ENCODE data around the gene KLHL29. TPM values are rescaled to one million over a fixed set of nuclear protein-coding genes. Genes with fewer than 3 reads are reported as not detected.

The KLHL29 gene
- total and polyA plus RNA-seq, 4 experiments from 2014 or later, result 0.24 to 2.4 (median 1.9) TPM; not detected in 1

DNA sequence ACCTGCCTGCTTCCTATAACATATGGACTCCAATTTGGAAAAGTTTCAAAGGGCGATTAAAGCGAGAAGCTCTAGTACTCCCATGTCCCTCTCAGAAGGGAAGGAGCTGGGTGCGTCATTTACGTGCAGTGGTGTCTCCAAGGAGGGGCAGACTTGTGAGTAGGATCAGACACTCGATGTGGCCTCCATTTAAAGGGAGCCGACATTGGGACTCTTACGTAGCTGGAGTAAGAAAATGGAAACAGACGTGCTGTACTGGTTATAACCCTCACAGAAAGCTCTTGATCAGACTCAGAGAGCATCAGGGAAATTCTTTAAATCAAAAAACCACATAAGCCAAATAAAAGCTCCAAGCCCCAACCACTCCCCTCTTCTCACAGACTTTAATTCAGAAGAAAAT is 198.5 kb downstream of the KLHL29 start:
- no peaks in the 10 kb centered on the region for H3K9me3 ChIP-seq (ENCODE audit: control insufficient read depth in 1 of 2, low read length in 2 of 2)
- intact Hi-C loops (cut with micrococcal nuclease), result no loop called here
- H3K9me3 Mint-ChIP-seq, result peaks cover 0 to 2% (median 0%) of the 10 kb centered on the region in 8 donors
- H3K27ac Mint-ChIP-seq, result no peak overlapping the region
- H3K36me3 Mint-ChIP-seq, result no peaks in the 10 kb centered on the region
- H3K27me3 ChIP-seq (ENCODE audit: insufficient read depth, low read length), result no peaks in the 10 kb centered on the region
- H3K27ac ChIP-seq (ENCODE audit: low read depth, low read length), result no peak overlapping the region
- ChIA-PET CTCF (ENCODE audit: partially characterized antibody) (no interaction called here), POLR2A (ENCODE audit: partially characterized antibody) (no interaction called here)
- no peaks in the 10 kb centered on the region for H3K27me3 Mint-ChIP-seq
- no peaks in the 10 kb centered on the region for H3K4me1 ChIP-seq (ENCODE audit: insufficient read depth, low read length)
- no peaks in the 10 kb centered on the region for H3K4me1 Mint-ChIP-seq
- H3K4me3 Mint-ChIP-seq, result no peak overlapping the region
- DNase-seq, result no peak
- H3K36me3 ChIP-seq (ENCODE audit: insufficient read depth, low read length), result no peaks in the 10 kb centered on the region
- no peak overlapping the region for H3K4me3 ChIP-seq (ENCODE audit: low read length in 2 of 2)

DNA sequence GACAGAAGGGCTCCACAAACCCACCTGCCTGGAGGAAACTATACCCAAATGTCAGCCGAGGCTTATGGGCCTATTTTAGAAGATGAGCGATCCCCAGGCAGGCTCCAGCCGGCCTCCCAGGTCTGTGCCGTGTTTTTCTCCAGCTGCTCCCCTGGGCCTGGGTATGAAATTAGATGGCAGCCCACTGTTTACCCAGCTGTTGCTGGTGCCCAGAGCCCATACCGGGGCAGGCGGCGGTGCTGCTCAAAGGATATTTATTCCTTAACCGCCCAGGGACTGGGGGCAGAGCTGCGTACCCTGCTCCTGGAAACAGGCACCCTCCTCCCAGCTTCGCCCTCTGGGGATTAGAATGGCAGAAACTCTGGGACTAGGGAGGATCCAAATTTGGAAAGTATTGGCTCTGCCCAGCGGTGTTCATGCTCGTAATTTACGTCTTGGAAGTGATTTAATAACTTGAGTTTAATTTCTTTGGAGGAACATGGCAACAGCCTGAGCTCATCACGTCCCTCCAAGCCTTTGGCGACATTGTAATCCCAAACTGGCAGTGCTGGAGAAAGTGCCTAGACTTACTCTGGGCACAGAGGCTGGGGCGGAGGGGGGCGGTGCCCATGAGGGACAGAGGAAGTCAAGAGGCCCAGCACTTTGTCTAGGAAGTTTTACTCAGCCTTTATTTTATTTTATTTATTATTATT is 199.2 kb downstream of the KLHL29 start:
- Mint-ChIP-seq H3K9me3 (peaks cover 0 to 2% (median 0%) of the 10 kb centered on the region in 8 donors), H3K27ac (no peak overlapping the region), H3K27me3 (no peaks in the 10 kb centered on the region), H3K4me1 (no peaks in the 10 kb centered on the region), H3K36me3 (no peaks in the 10 kb centered on the region), H3K4me3 (no peak overlapping the region)
- no peaks in the 10 kb centered on the region for H3K4me1 ChIP-seq (ENCODE audit: insufficient read depth, low read length)
- ChIA-PET CTCF (ENCODE audit: partially characterized antibody) (no interaction called here), POLR2A (ENCODE audit: partially characterized antibody) (no interaction called here)
- no peak overlapping the region for H3K4me3 ChIP-seq (ENCODE audit: low read length in 2 of 2)
- DNase-seq, result no peak
- intact Hi-C loops (cut with micrococcal nuclease), result no loop called here
- H3K27ac ChIP-seq (ENCODE audit: low read depth, low read length), result no peak overlapping the region
- H3K9me3 ChIP-seq (ENCODE audit: control insufficient read depth in 1 of 2, low read length in 2 of 2), result no peaks in the 10 kb centered on the region
- no peaks in the 10 kb centered on the region for H3K36me3 ChIP-seq (ENCODE audit: insufficient read depth, low read length)
- H3K27me3 ChIP-seq (ENCODE audit: insufficient read depth, low read length), result no peaks in the 10 kb centered on the region

DNA sequence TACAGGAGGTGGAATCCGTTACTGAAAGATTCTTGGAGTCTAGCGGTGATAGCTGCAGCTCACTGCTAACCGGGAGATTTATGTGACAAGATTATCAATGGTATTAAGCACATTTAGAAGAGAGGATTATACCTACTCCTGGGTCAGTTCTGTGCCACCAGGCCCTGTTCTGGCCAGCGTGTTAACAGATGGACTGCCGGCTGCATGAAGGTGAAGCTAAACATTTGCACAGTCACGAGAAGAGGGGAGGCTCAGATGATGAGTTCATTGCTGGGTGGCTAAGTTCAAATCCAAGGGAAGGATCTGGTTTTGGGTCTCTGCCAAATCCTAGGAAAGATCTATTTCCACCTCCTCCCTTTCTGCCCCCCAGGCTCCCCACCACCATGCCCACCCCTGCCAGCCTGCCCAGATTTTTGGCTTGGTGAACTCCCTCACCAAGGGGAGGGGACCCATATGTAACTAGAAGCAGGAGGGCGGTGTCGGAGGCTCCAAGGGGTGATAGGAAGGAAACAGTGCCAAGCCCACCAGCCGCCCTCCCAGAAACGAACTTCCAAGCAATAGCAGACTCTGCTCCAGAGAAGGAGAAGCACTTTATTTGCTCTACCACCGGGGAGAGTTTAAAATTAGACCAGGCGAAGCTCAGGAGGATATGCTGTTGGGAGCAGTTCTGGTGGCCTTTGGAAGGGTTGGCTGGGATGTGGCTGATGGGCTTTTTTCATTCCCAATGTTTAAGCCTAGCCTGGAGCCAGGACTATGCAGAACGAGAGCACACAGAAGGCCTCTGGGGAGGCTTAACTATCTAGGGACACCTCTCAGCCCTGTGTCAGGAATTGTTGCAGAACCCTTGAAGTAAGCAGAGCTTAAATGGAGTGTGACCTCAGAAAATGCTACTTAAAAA is 200.5 kb downstream of the KLHL29 start:
- no peak overlapping the region for H3K4me3 Mint-ChIP-seq
- H3K9me3 Mint-ChIP-seq, result peaks cover 0 to 2% (median 0%) of the 10 kb centered on the region in 8 donors
- DNase-seq, result no peak
- no peak overlapping the region for H3K27ac Mint-ChIP-seq
- CTCF ChIA-PET (ENCODE audit: partially characterized antibody), result no interaction called here
- H3K4me3 ChIP-seq (ENCODE audit: low read length in 2 of 2), result no peak overlapping the region
- H3K9me3 ChIP-seq (ENCODE audit: control insufficient read depth in 1 of 2, low read length in 2 of 2), result no peaks in the 10 kb centered on the region
- no peak overlapping the region for H3K27ac ChIP-seq (ENCODE audit: low read depth, low read length)
- no peaks in the 10 kb centered on the region for H3K36me3 ChIP-seq (ENCODE audit: insufficient read depth, low read length)
- no peaks in the 10 kb centered on the region for H3K4me1 ChIP-seq (ENCODE audit: insufficient read depth, low read length)
- no peaks in the 10 kb centered on the region for H3K27me3 ChIP-seq (ENCODE audit: insufficient read depth, low read length)
- no peaks in the 10 kb centered on the region for H3K36me3 Mint-ChIP-seq
- POLR2A ChIA-PET (ENCODE audit: partially characterized antibody), result no interaction called here
- no peaks in the 10 kb centered on the region for H3K27me3 Mint-ChIP-seq
- intact Hi-C loops (cut with micrococcal nuclease), result no loop called here
- H3K4me1 Mint-ChIP-seq, result no peaks in the 10 kb centered on the region

DNA sequence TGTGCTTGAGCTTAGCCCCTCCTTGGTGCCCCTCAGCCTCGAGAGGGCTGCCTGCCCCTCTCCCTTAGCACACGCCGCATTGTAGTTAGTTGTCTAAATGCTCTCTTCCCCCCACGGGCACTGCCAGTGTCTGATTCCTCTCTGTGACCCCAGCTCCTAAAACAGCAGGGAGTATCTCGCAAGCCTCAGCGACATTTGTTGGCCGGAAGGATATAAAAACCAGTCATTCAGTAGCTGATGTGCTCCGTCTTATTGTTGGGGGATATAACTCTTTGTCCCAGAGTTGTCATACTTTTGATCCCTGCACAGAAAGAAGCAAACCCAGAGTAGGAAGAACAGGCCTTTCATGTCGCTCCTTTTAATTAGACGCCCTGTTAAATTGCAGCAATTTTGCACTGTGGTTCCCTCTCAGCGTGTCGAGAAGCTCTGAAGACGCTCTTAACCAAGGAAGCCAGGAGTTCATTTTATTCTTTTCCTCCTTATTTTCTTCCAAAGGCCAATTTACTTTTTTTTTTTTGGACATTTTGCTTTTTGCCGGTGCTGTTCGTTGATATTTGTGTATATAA is 201.8 kb downstream of the KLHL29 start:
- intact Hi-C loops (cut with micrococcal nuclease), result no loop called here
- Mint-ChIP-seq H3K36me3 (no peaks in the 10 kb centered on the region), H3K9me3 (peaks cover 0 to 2% (median 0%) of the 10 kb centered on the region in 8 donors), H3K4me1 (no peaks in the 10 kb centered on the region), H3K27me3 (peaks cover 0 to 2% of the 10 kb centered on the region in 2 donors), H3K4me3 (no peak overlapping the region), H3K27ac (no peak overlapping the region)
- ChIA-PET CTCF (ENCODE audit: partially characterized antibody) (no interaction called here), POLR2A (ENCODE audit: partially characterized antibody) (no interaction called here)
- Histone ChIP-seq H3K9me3 (ENCODE audit: control insufficient read depth in 1 of 2, low read length in 2 of 2) (no peaks in the 10 kb centered on the region), H3K4me1 (ENCODE audit: insufficient read depth, low read length) (no peaks in the 10 kb centered on the region), H3K27me3 (ENCODE audit: insufficient read depth, low read length) (no peaks in the 10 kb centered on the region), H3K36me3 (ENCODE audit: insufficient read depth, low read length) (no peaks in the 10 kb centered on the region), H3K4me3 (ENCODE audit: low read length in 2 of 2) (no peak overlapping the region), H3K27ac (ENCODE audit: low read depth, low read length) (no peak overlapping the region)
- DNase-seq, result no peak

DNA sequence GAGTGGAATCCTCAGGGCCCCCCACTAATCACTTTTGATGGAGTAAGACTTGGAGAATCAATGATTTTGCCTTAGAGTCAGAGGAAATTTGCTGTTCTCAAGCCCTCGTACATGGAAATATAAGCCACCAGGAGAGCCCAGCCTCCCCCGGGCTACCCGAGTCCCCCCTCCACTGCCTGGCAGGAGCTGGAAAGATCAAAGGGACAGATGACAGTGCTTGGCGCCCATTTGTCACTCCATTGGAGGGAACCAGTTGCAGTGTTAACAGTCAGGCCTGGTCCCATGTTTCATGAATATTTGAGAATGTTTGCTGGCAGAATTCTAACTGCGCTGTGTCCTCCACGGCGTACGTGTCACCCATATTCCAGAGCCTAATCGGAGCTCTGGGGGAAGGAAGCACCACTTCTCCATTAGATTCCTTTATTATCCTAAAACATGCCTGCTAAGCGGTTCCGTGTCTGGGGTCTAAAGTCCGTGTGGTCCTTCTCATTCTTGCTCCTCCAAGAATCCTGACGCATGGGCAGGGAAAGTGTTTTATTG is 202.4 kb downstream of the KLHL29 start:
- Mint-ChIP-seq H3K4me3 (no peak overlapping the region), H3K27me3 (peaks cover 0 to 2% of the 10 kb centered on the region in 2 donors), H3K9me3 (peaks cover 0 to 2% (median 0%) of the 10 kb centered on the region in 8 donors), H3K27ac (peak overlapping the region in 1 of 7 donors; percentile 1), H3K4me1 (no peaks in the 10 kb centered on the region), H3K36me3 (no peaks in the 10 kb centered on the region)
- Histone ChIP-seq H3K4me3 (ENCODE audit: low read length in 2 of 2) (no peak overlapping the region), H3K4me1 (ENCODE audit: insufficient read depth, low read length) (no peaks in the 10 kb centered on the region), H3K27ac (ENCODE audit: low read depth, low read length) (no peak overlapping the region), H3K36me3 (ENCODE audit: insufficient read depth, low read length) (no peaks in the 10 kb centered on the region), H3K27me3 (ENCODE audit: insufficient read depth, low read length) (no peaks in the 10 kb centered on the region), H3K9me3 (ENCODE audit: control insufficient read depth in 1 of 2, low read length in 2 of 2) (no peaks in the 10 kb centered on the region)
- intact Hi-C loops (cut with micrococcal nuclease), result no loop called here
- CTCF ChIA-PET (ENCODE audit: partially characterized antibody), result no interaction called here
- POLR2A ChIA-PET (ENCODE audit: partially characterized antibody), result no interaction called here
- DNase-seq, result no peak

DNA sequence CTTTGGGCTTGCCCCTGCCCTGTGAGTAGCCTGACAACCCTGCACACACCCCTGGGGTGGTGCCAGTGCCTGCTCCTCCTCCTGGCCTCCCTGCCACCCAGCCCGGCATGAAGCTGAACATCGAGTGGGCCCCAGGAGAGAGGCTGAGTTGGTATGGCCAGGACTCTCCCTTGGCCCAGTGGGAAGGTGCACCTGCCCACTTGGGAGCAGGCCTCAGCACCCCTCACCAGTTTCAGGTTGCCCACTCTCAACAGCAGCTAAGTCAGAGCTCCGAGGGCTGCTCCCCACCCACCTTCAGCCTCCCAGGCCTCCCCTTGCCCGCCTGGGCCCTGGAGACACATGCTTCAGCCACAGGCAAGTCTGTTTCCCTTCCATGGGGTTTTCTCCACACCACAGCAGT is 203.1 kb downstream of the KLHL29 start:
- DNase-seq, result no peak
- no peak overlapping the region for H3K4me3 Mint-ChIP-seq
- H3K36me3 Mint-ChIP-seq, result no peaks in the 10 kb centered on the region
- H3K27me3 Mint-ChIP-seq, result peaks cover under 1 to 2% of the 10 kb centered on the region in 2 donors
- intact Hi-C loops (cut with micrococcal nuclease), result no loop called here
- POLR2A ChIA-PET (ENCODE audit: partially characterized antibody), result no interaction called here
- Histone ChIP-seq H3K27me3 (ENCODE audit: insufficient read depth, low read length) (no peaks in the 10 kb centered on the region), H3K36me3 (ENCODE audit: insufficient read depth, low read length) (no peaks in the 10 kb centered on the region), H3K4me3 (ENCODE audit: low read length in 2 of 2) (no peak overlapping the region), H3K4me1 (ENCODE audit: insufficient read depth, low read length) (no peaks in the 10 kb centered on the region), H3K27ac (ENCODE audit: low read depth, low read length) (no peak overlapping the region), H3K9me3 (ENCODE audit: control insufficient read depth in 1 of 2, low read length in 2 of 2) (no peaks in the 10 kb centered on the region)
- no peaks in the 10 kb centered on the region for H3K4me1 Mint-ChIP-seq
- H3K9me3 Mint-ChIP-seq, result peaks cover 0 to 2% (median 0%) of the 10 kb centered on the region in 8 donors
- CTCF ChIA-PET (ENCODE audit: partially characterized antibody), result no interaction called here
- no peak overlapping the region for H3K27ac Mint-ChIP-seq

DNA sequence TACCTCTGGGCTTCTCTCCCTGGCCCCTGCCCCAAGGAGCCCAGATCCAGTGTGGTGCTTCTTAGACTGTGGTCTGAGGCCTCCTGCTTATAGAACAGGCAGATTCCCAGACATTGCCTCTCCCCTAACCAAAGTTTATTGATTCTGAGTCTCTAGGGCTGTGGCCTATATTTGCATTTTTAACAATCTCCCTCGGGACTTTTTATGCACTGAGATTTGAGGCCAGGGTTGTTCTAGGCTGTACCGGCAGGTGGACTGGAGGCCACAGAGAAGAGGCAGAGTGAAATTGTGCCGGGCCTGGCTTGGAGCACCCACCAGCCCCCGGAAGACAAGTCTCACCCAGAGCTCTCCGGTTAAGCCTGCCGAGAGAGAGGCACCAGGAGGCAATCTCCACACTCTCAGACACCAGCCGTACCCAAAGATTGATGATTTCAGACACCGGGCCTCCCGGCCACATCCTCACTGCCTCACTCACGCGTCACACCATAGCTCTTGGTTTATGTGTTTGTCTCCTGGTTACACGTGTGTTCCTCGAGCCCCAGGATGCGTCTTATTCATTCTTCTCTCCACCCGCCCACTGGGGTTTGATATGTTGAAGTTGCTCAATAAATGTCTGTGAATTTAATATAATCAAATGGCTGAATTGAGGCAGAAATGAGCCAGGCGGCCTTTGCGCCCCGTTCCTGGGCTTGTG is 203.7 kb downstream of the KLHL29 start:
- DNase-seq, result no peak
- H3K4me3 Mint-ChIP-seq, result no peak overlapping the region
- Histone ChIP-seq H3K4me3 (ENCODE audit: low read length in 2 of 2) (no peak overlapping the region), H3K27ac (ENCODE audit: low read depth, low read length) (no peak overlapping the region), H3K27me3 (ENCODE audit: insufficient read depth, low read length) (no peaks in the 10 kb centered on the region), H3K9me3 (ENCODE audit: control insufficient read depth in 1 of 2, low read length in 2 of 2) (no peaks in the 10 kb centered on the region), H3K36me3 (ENCODE audit: insufficient read depth, low read length) (no peaks in the 10 kb centered on the region), H3K4me1 (ENCODE audit: insufficient read depth, low read length) (no peaks in the 10 kb centered on the region)
- no peaks in the 10 kb centered on the region for H3K9me3 Mint-ChIP-seq
- no peaks in the 10 kb centered on the region for H3K4me1 Mint-ChIP-seq
- intact Hi-C loops (cut with micrococcal nuclease), result no loop called here
- H3K27me3 Mint-ChIP-seq, result peaks cover 2% of the 10 kb centered on the region in 2 donors
- ChIA-PET CTCF (ENCODE audit: partially characterized antibody) (no interaction called here), POLR2A (ENCODE audit: partially characterized antibody) (no interaction called here)
- no peaks in the 10 kb centered on the region for H3K36me3 Mint-ChIP-seq
- no peak overlapping the region for H3K27ac Mint-ChIP-seq

Measured in CD4-positive, alpha-beta memory T cell (primary cell).